Measurements from ENCODE around the gene ZBTB39.

ZBTB39 gene

GRCh38 chr12:56995201-56995929 is 11.0 kb downstream of the ZBTB39 start:
- TF ChIP-seq CTCF (IDR thresholded peaks at IDR 0.05; ENCODE audit: insufficient read depth, low read length, missing control alignments), result no peak
- H3K4me3 ChIP-seq (ENCODE audit: low read depth, low read length), result no peak overlapping the region
- ChIA-PET POLR2A (no interaction called here), CTCF (interaction anchor here (0.8 to 2.6 kb wide), 8 partner anchors 7 to 242 kb away, joined by 3 to 15 read pairs (median 9); no protein-coding TSS in a partner anchor)
- DNase-seq (ENCODE audit: low read depth, low spot score), result no peak

- CTCF ChIA-PET, result interaction anchor here (1.1 to 2.6 kb wide), 8 partner anchors 8 to 241 kb away, joined by 3 to 15 read pairs (median 7); partner anchors contain the start of gene HSD17B6
- no peak overlapping the region for H3K4me3 ChIP-seq (ENCODE audit: low read depth, low read length)
- POLR2A ChIA-PET, result no interaction called here
- no peak for DNase-seq (ENCODE audit: low read depth, low spot score)
- no peak for TF ChIP-seq CTCF (IDR thresholded peaks at IDR 0.05; ENCODE audit: insufficient read depth, low read length, missing control alignments)
Observed at GRCh38 chr12:56994231-56994746, 12.1 kb downstream of the ZBTB39 start.

GRCh38 chr12:56993346-56993745 is 13.0 kb downstream of the ZBTB39 start:
- ChIA-PET CTCF (interaction anchor here (1.1 to 2.6 kb wide), 6 partner anchors 9 to 240 kb away, joined by 3 to 15 read pairs (median 9); partner anchors contain the start of gene HSD17B6), POLR2A (no interaction called here)
- no peak overlapping the region for H3K4me3 ChIP-seq (ENCODE audit: low read depth, low read length)
- DNase-seq (ENCODE audit: low read depth, low spot score), result no peak
- TF ChIP-seq CTCF (IDR thresholded peaks at IDR 0.05; ENCODE audit: insufficient read depth, low read length, missing control alignments), result no peak

- H3K4me3 ChIP-seq (ENCODE audit: low read depth, low read length), result no peak overlapping the region
- DNase-seq (ENCODE audit: low read depth, low spot score), result no peak
- ChIA-PET POLR2A (no interaction called here), CTCF (interaction anchor here (0.8 to 2.0 kb wide), 5 partner anchors 10 to 234 kb away, joined by 3 to 9 read pairs (median 6); partner anchors contain the start of gene HSD17B6)
- no peak for TF ChIP-seq CTCF (IDR thresholded peaks at IDR 0.05; ENCODE audit: insufficient read depth, low read length, missing control alignments)
Observed at GRCh38 chr12:56991319-56992246, 14.8 kb downstream of the ZBTB39 start.

GRCh38 chr12:56990648-56991318 is 15.6 kb downstream of the ZBTB39 start:
- TF ChIP-seq CTCF (IDR thresholded peaks at IDR 0.05; ENCODE audit: insufficient read depth, low read length, missing control alignments), result no peak
- no peak overlapping the region for H3K4me3 ChIP-seq (ENCODE audit: low read depth, low read length)
- ChIA-PET CTCF (interaction anchor here (0.8 to 2.0 kb wide), 5 partner anchors 11 to 233 kb away, joined by 3 to 9 read pairs (median 6); partner anchors contain the start of gene HSD17B6), POLR2A (no interaction called here)
- DNase-seq (ENCODE audit: low read depth, low spot score), result no peak

Measured in AG04449 (cell line).